ENCODE measurements around the gene FXYD7.

FXYD7 gene

DNA sequence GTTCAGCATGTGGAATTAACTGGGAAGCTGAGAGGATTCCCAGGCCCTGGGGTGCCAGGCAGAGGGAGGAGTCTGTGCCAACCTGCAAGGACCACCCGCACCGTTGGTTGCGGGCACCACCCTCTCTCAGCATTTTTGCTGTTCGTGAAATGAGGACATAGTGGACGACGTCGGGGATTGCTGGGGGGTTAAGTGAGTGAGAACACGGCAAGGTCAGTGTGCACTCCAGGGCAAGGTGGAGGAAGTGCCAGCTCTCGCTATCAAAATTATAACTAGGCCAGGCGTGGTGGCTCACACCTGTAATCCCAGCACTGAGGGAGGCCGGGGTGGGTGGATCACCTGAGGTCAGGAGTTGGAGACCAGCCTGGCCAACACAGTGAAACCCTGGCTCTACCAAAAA, 25.3 kb upstream of the FXYD7 start:
- H3K4me3 ChIP-seq (ENCODE audit: low read depth, low read length) = no peak overlapping the region
- TF ChIP-seq, protein P1, sequence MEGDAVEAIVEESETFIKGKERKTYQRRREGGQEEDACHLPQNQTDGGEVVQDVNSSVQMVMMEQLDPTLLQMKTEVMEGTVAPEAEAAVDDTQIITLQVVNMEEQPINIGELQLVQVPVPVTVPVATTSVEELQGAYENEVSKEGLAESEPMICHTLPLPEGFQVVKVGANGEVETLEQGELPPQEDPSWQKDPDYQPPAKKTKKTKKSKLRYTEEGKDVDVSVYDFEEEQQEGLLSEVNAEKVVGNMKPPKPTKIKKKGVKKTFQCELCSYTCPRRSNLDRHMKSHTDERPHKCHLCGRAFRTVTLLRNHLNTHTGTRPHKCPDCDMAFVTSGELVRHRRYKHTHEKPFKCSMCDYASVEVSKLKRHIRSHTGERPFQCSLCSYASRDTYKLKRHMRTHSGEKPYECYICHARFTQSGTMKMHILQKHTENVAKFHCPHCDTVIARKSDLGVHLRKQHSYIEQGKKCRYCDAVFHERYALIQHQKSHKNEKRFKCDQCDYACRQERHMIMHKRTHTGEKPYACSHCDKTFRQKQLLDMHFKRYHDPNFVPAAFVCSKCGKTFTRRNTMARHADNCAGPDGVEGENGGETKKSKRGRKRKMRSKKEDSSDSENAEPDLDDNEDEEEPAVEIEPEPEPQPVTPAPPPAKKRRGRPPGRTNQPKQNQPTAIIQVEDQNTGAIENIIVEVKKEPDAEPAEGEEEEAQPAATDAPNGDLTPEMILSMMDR (IDR thresholded peaks at IDR 0.05; ENCODE audit: low read depth, low read length, missing control alignments) = no peak
- DNase-seq (ENCODE audit: low read depth) = no peak

DNA sequence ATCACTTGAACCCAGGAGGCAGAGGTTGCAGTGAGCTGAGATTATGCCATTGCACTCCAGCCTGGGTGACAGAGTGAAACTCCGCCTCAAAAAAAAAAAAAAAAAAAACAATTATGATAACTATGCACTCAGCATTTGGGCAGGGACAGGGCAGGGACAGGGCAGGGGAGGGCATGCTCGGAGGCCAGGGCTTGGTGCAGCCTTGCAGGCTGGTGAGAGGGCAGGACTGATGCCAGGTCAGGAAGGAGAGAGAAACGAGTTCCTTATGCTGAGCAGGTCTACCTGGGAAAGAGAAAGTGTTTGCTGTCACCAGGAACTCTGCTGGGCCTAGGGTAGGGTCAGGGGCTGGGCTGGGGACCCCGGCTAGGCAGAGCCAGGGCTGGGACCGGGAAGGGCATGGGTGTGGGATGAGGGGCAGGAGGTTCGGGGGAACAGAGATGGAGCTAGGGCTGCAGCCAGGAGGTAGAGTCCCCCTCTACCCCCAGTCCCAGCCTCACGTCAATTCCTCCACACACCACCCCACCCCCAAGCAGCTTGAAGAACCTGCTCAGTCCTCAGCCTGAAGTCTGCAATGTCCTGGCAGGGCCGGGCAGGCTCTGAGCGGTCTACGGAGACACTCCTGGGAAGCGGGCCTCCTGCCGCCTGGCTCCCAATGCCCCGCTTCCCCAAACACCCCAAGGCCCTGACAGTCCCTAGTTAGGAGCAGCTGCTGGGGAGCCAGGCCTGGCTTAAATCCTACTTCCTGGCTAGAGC, 24.6 kb upstream of the FXYD7 start:
- no peak overlapping the region for H3K4me3 ChIP-seq (ENCODE audit: low read depth, low read length)
- no peak for DNase-seq (ENCODE audit: low read depth)
- TF ChIP-seq, protein P1 (IDR thresholded peaks at IDR 0.05; ENCODE audit: low read depth, low read length, missing control alignments) = no peak

- TF ChIP-seq, protein P1 (IDR thresholded peaks at IDR 0.05; ENCODE audit: low read depth, low read length, missing control alignments) = no peak
- DNase-seq (ENCODE audit: low read depth) = no peak
- H3K4me3 ChIP-seq (ENCODE audit: low read depth, low read length) = no peak overlapping the region
Measured at GRCh38 chr19:35119091-35119490, 24.0 kb upstream of the FXYD7 start.

GRCh38 chr19:35119578-35120155, 23.4 kb upstream of the FXYD7 start:
- TF ChIP-seq, protein P1 (IDR thresholded peaks at IDR 0.05; ENCODE audit: low read depth, low read length, missing control alignments) = no peak
- H3K4me3 ChIP-seq (ENCODE audit: low read depth, low read length) = no peak overlapping the region
- DNase-seq (ENCODE audit: low read depth) = no peak

- no peak overlapping the region for H3K4me3 ChIP-seq (ENCODE audit: low read depth, low read length)
- TF ChIP-seq, protein P1 (IDR thresholded peaks at IDR 0.05; ENCODE audit: low read depth, low read length, missing control alignments) = no peak
- DNase-seq (ENCODE audit: low read depth) = no peak
Measured at GRCh38 chr19:35120492-35120891, 22.6 kb upstream of the FXYD7 start.

DNA sequence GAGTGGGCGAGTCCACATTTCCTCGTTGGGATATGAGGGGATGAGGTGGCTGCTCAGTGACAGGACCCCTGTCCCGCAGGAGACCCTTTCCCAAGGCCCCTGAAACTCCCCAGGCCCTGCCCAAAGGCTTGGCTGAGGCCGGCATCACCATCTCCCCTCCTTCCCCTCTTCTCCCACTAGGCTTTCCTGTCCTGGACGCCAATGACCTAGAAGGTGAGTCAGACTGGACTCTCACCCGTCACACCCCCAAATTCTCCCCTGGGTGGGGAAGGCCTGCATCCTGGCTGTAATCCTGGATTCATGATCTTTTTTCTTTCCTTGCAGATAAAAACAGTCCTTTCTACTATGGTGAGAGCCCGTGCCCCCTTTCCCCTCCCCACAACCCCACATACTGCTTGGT, 22.2 kb upstream of the FXYD7 start:
- DNase-seq (ENCODE audit: low read depth) = no peak
- TF ChIP-seq, protein P1 (IDR thresholded peaks at IDR 0.05; ENCODE audit: low read depth, low read length, missing control alignments) = no peak

More for the DNA sequence above, 22.2 kb upstream of the FXYD7 start:
- no peak overlapping the region for H3K4me3 ChIP-seq (ENCODE audit: low read depth, low read length)

Data from GM12864 (cell line).